Neural progenitor cell (in vitro differentiated cells): ENCODE measurements around the gene ZNF773. TPM values are rescaled to one million over a fixed set of nuclear protein-coding genes. Genes with fewer than 3 reads are reported as not detected.

ENCODE experiments used
- DNase-seq: peaks from one replicate; pipeline ENCODE4 v3.0.0-alpha.2; 2016; ENCODE audit warnings: low spot score
- H2AFZ ChIP-seq: fragments of 200-600 bp; sonication (generic); replicated peaks from 2 replicates; pipeline ENCODE4 v1.6.1; 2016; ENCODE audit warnings: antibody characterized with exemption
- H3F3A ChIP-seq: fragments of 200-600 bp; sonication (generic); 2 replicates; pipeline ENCODE4 v1.6.1; 2016; ENCODE audit warnings: antibody characterized with exemption, low read depth
- H3K27ac ChIP-seq: fragments of 200-600 bp; sonication (generic); 2 replicates; pipeline ENCODE4 v1.5.1; 2016; ENCODE audit warnings: mild to moderate bottlenecking
- H3K27me3 ChIP-seq: fragments of 200-600 bp; sonication (generic); 2 replicates; pipeline ENCODE4 v1.6.1; 2016; ENCODE audit warnings: mild to moderate bottlenecking, moderate library complexity
- H3K36me3 ChIP-seq: fragments of 200-600 bp; sonication (generic); 2 replicates; pipeline ENCODE4 v1.5.1; 2016
- H3K4me1 ChIP-seq: fragments of 200-600 bp; sonication (generic); 2 replicates; pipeline ENCODE4 v1.6.1; 2016; ENCODE audit warnings: mixed run types
- H3K4me2 ChIP-seq: fragments of 200-600 bp; sonication (generic); 2 replicates; pipeline ENCODE4 v1.6.1; 2016
- H3K4me3 ChIP-seq: fragments of 200-600 bp; sonication (generic); 2 replicates; pipeline ENCODE4 v1.5.1; 2016
- H3K79me2 ChIP-seq: fragments of 200-600 bp; sonication (generic); 2 replicates; pipeline ENCODE4 v1.6.1; 2016; ENCODE audit warnings: low read depth
- H3K9ac ChIP-seq: fragments of 200-600 bp; sonication (generic); 2 replicates; pipeline ENCODE4 v1.6.1; 2016
- H3K9me3 ChIP-seq: fragments of 200-600 bp; sonication (generic); 2 replicates; pipeline ENCODE4 v1.5.1; 2016; ENCODE audit warnings: low read depth
- H4K20me1 ChIP-seq: fragments of 200-600 bp; sonication (generic); 2 replicates; pipeline ENCODE4 v1.6.1; 2016; ENCODE audit warnings: low read depth
- H3K27ac Mint-ChIP-seq: 3 replicates; pipeline ENCODE4 v1.8.0; 2021; ENCODE audit warnings: mixed read lengths
- H3K27me3 Mint-ChIP-seq: 2 replicates; pipeline ENCODE4 v1.8.0; 2022; ENCODE audit warnings: low read depth, mild to moderate bottlenecking, inconsistent platforms, moderate library complexity, mixed read lengths; ENCODE audit not compliant: insufficient read depth
- H3K36me3 Mint-ChIP-seq: 3 replicates; pipeline ENCODE4 v1.8.0; 2021; ENCODE audit warnings: mixed read lengths
- H3K4me1 Mint-ChIP-seq: 3 replicates; pipeline ENCODE4 v1.8.0; 2021; ENCODE audit warnings: mixed read lengths
- H3K4me3 Mint-ChIP-seq: 3 replicates; pipeline ENCODE4 v1.8.0; 2021; ENCODE audit warnings: mild to moderate bottlenecking, moderate library complexity, mixed read lengths
- H3K9me3 Mint-ChIP-seq: 3 replicates; pipeline ENCODE4 v1.8.0; 2020; ENCODE audit warnings: mixed read lengths
- EZH2 ChIP-seq: fragments of 200-600 bp; sonication (generic); IDR thresholded peaks from 2 replicates; pipeline ENCODE4 v1.6.1; 2017; ENCODE audit warnings: antibody characterized with exemption, mild to moderate bottlenecking, moderate library complexity
- EZH2phosphoT487 ChIP-seq: fragments of 200-600 bp; sonication (generic); IDR thresholded peaks from 2 replicates; pipeline ENCODE4 v1.6.1; 2017; ENCODE audit warnings: antibody characterized with exemption
- small RNA-seq: library from RNA; depleted of rRNA; stranded (forward); fragments of <200 nt; gene quantifications from one replicate; pipeline ENCODE3, GENCODE V24; 2015
- total RNA-seq: library from RNA; depleted of rRNA; stranded (reverse); fragments of >200 nt; gene quantifications from 2 replicates; pipeline ENCODE4 v1.2.3, GENCODE V29; 2015; ENCODE audit warnings: low replicate concordance
- TF ChIP-seq, protein P1 (sequence below): fragments of 200-600 bp; sonication (generic); IDR thresholded peaks from 2 replicates; pipeline ENCODE4 v1.5.1; 2017; ENCODE audit warnings: antibody characterized with exemption, mild to moderate bottlenecking

ZNF773 gene
- total RNA-seq, 1 donor from 2014 or later = 11.8 TPM

GRCh38 chr19:57546513-57546912 lies 46.8 kb downstream of the ZNF773 start:
- H3K4me2 ChIP-seq = no peak overlapping the region
- no peak overlapping the region for H3K4me3 ChIP-seq
- H3F3A ChIP-seq = no peaks in the 10 kb centered on the region
- no peak overlapping the region for H3K9ac ChIP-seq
- Mint-ChIP-seq H3K36me3 (peaks cover 95% of the 10 kb centered on the region), H3K4me1 (no peaks in the 10 kb centered on the region), H3K9me3 (peaks cover 88% of the 10 kb centered on the region), H3K27ac (no peak overlapping the region), H3K27me3 (peaks cover 10% of the 10 kb centered on the region), H3K4me3 (no peak overlapping the region)
- no peak for DNase-seq
- no peak for TF ChIP-seq EZH2
- TF ChIP-seq, protein P1, sequence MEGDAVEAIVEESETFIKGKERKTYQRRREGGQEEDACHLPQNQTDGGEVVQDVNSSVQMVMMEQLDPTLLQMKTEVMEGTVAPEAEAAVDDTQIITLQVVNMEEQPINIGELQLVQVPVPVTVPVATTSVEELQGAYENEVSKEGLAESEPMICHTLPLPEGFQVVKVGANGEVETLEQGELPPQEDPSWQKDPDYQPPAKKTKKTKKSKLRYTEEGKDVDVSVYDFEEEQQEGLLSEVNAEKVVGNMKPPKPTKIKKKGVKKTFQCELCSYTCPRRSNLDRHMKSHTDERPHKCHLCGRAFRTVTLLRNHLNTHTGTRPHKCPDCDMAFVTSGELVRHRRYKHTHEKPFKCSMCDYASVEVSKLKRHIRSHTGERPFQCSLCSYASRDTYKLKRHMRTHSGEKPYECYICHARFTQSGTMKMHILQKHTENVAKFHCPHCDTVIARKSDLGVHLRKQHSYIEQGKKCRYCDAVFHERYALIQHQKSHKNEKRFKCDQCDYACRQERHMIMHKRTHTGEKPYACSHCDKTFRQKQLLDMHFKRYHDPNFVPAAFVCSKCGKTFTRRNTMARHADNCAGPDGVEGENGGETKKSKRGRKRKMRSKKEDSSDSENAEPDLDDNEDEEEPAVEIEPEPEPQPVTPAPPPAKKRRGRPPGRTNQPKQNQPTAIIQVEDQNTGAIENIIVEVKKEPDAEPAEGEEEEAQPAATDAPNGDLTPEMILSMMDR = no peak
- TF ChIP-seq EZH2phosphoT487 = no peak
- H3K79me2 ChIP-seq = no peaks in the 10 kb centered on the region
- H3K9me3 ChIP-seq = peaks cover 17% of the 10 kb centered on the region
- no peak overlapping the region for H2AFZ ChIP-seq
- H4K20me1 ChIP-seq = no peaks in the 10 kb centered on the region
- H3K27me3 ChIP-seq = no peaks in the 10 kb centered on the region
- H3K36me3 ChIP-seq = peaks cover 54% of the 10 kb centered on the region
- no peak overlapping the region for H3K27ac ChIP-seq
- no peaks in the 10 kb centered on the region for H3K4me1 ChIP-seq

DNA sequence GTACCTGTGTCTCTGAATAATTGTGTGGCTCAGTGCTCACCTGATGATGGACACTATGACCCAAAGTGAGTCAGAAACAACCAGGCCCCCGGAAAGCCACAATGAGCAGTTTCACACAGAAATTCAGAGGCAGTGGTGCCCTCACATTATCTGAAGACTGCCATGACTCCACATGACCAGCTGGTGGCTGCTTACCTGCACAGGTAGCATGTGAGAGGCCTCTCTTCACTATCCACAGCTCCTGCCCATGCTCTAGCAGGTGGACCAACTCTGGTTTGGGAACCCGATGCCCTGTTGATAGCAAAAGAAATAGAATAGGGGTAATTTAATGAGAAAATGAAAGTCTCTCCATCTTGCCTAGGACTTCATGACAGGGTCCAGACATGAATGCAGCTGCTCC lies 52.7 kb downstream of the ZNF773 start:
- Histone ChIP-seq H2AFZ (no peak overlapping the region), H3K4me2 (no peak overlapping the region), H3K27ac (no peak overlapping the region), H3K4me3 (no peak overlapping the region), H3K27me3 (no peaks in the 10 kb centered on the region), H3K36me3 (peaks cover 14% of the 10 kb centered on the region), H3F3A (no peaks in the 10 kb centered on the region), H4K20me1 (no peaks in the 10 kb centered on the region), H3K79me2 (no peaks in the 10 kb centered on the region), H3K4me1 (no peaks in the 10 kb centered on the region), H3K9ac (no peak overlapping the region), H3K9me3 (peaks cover 8% of the 10 kb centered on the region)
- no peak overlapping the region for H3K27ac Mint-ChIP-seq
- no peaks in the 10 kb centered on the region for H3K27me3 Mint-ChIP-seq
- no peak for TF ChIP-seq EZH2
- no peak for TF ChIP-seq EZH2phosphoT487
- TF ChIP-seq, protein P1 = no peak
- DNase-seq = no peak
- no peak overlapping the region for H3K4me3 Mint-ChIP-seq
- H3K9me3 Mint-ChIP-seq = peaks cover 84% of the 10 kb centered on the region
- H3K36me3 Mint-ChIP-seq = peaks cover 97% of the 10 kb centered on the region
- no peaks in the 10 kb centered on the region for H3K4me1 Mint-ChIP-seq

GRCh38 chr19:57557659-57558058 lies 57.9 kb downstream of the ZNF773 start:
- Histone ChIP-seq H3K4me2 (no peak overlapping the region), H3K27me3 (no peaks in the 10 kb centered on the region), H3K9me3 (peaks cover 9% of the 10 kb centered on the region), H3K9ac (no peak overlapping the region), H3F3A (no peaks in the 10 kb centered on the region), H4K20me1 (peaks cover 8% of the 10 kb centered on the region), H2AFZ (no peak overlapping the region), H3K79me2 (peaks cover 20% of the 10 kb centered on the region), H3K4me1 (peaks cover 6% of the 10 kb centered on the region), H3K4me3 (no peak overlapping the region), H3K27ac (no peak overlapping the region), H3K36me3 (no peaks in the 10 kb centered on the region)
- H3K4me3 Mint-ChIP-seq = peak overlapping the region; percentile 99
- no peak for TF ChIP-seq EZH2phosphoT487
- no peak for TF ChIP-seq EZH2
- TF ChIP-seq, protein P1 = no peak
- no peak overlapping the region for H3K27ac Mint-ChIP-seq
- peaks cover 13% of the 10 kb centered on the region for H3K27me3 Mint-ChIP-seq
- H3K9me3 Mint-ChIP-seq = peaks cover 72% of the 10 kb centered on the region
- H3K4me1 Mint-ChIP-seq = peaks cover 11% of the 10 kb centered on the region
- no peak for DNase-seq
- peaks cover 60% of the 10 kb centered on the region for H3K36me3 Mint-ChIP-seq

Small RNA genes within 50 kb of the gene (small RNA-seq; reads per million reads assigned to genes)
- gene VN1R107P = not detected

Other genes starting within 250 kb of the ZNF773 start
- gene ZNF460, start 219.5 kb upstream of the ZNF773 start, total RNA-seq = 47.5 and 52.7 TPM in 2 replicates
- 9.5 and 11.6 TPM in 2 replicates for gene ZNF543, start 179.5 kb upstream of the ZNF773 start, total RNA-seq
- 11.6 and 15.5 TPM in 2 replicates for gene ZNF304, start 148.7 kb upstream of the ZNF773 start, total RNA-seq
- gene TRAPPC2B, start 136.4 kb upstream of the ZNF773 start, total RNA-seq = 10.7 and 23.4 TPM in 2 replicates
- 2.7 and 2.9 TPM in 2 replicates for gene ZNF547, start 136.4 kb upstream of the ZNF773 start, total RNA-seq
- 17.7 and 18.7 TPM in 2 replicates for gene ZNF548, start 110.1 kb upstream of the ZNF773 start, total RNA-seq
- 8.5 and 10.8 TPM in 2 replicates for gene ZNF17, start 88.8 kb upstream of the ZNF773 start, total RNA-seq
- 11.7 and 13.8 TPM in 2 replicates for gene ZNF749, start 64.6 kb upstream of the ZNF773 start, total RNA-seq
- gene VN1R1, start 42.8 kb upstream of the ZNF773 start, total RNA-seq = 1.7 and 4.4 TPM in 2 replicates
- gene ZNF772, start 22.4 kb upstream of the ZNF773 start, total RNA-seq = 33.3 and 34.5 TPM in 2 replicates
- gene ZNF419, start 12.2 kb upstream of the ZNF773 start, total RNA-seq = 25.6 and 30.2 TPM in 2 replicates
- gene ZNF549, start 27.4 kb downstream of the ZNF773 start, total RNA-seq = 10.6 and 15.6 TPM in 2 replicates
- 10.7 and 11.1 TPM in 2 replicates for gene ZNF550, start 59.9 kb downstream of the ZNF773 start, total RNA-seq
- 7.9 and 9.0 TPM in 2 replicates for gene ZNF416, start 79.0 kb downstream of the ZNF773 start, total RNA-seq
- 35.1 and 56.1 TPM in 2 replicates for gene ZIK1, start 84.2 kb downstream of the ZNF773 start, total RNA-seq
- gene ZNF530, start 99.9 kb downstream of the ZNF773 start, total RNA-seq = 10.5 and 20.4 TPM in 2 replicates
- 40.8 and 55.3 TPM in 2 replicates for gene ZNF134, start 114.3 kb downstream of the ZNF773 start, total RNA-seq
- gene ZNF211, start 133.2 kb downstream of the ZNF773 start, total RNA-seq = 27.0 and 42.1 TPM in 2 replicates
- gene ZSCAN4, start 169.0 kb downstream of the ZNF773 start, total RNA-seq = not detected in 2 replicates
- gene ZNF551, start 182.0 kb downstream of the ZNF773 start, total RNA-seq = 31.7 and 36.7 TPM in 2 replicates
- gene ZNF154, start 209.3 kb downstream of the ZNF773 start, total RNA-seq = 16.9 and 17.3 TPM in 2 replicates
- 15.4 and 17.3 TPM in 2 replicates for gene ZNF671, start 227.7 kb downstream of the ZNF773 start, total RNA-seq
- 33.9 and 48.3 TPM in 2 replicates for gene ZNF776, start 246.9 kb downstream of the ZNF773 start, total RNA-seq